ENCODE results near the gene NDUFS8.

NDUFS8 gene

GRCh38 chr11:67996051-67996450 lies 34.4 kb upstream of the NDUFS8 start:
- no peak for DNase-seq (ENCODE audit: low read depth)
- TF ChIP-seq CTCF (IDR thresholded peaks at IDR 0.05; ENCODE audit: control insufficient read depth, insufficient read depth, low read depth, low read length, missing control alignments) = no peak
- no peak overlapping the region for H3K4me3 ChIP-seq (ENCODE audit: control insufficient read depth, low read depth, low read length)

GRCh38 chr11:67996622-67997474 lies 33.6 kb upstream of the NDUFS8 start:
- no peak for DNase-seq (ENCODE audit: low read depth)
- TF ChIP-seq CTCF (IDR thresholded peaks at IDR 0.05; ENCODE audit: control insufficient read depth, insufficient read depth, low read depth, low read length, missing control alignments) = no peak
- H3K4me3 ChIP-seq (ENCODE audit: control insufficient read depth, low read depth, low read length) = no peak overlapping the region

GRCh38 chr11:67997475-67997921 lies 33.0 kb upstream of the NDUFS8 start:
- TF ChIP-seq CTCF (IDR thresholded peaks at IDR 0.05; ENCODE audit: control insufficient read depth, insufficient read depth, low read depth, low read length, missing control alignments) = no peak
- H3K4me3 ChIP-seq (ENCODE audit: control insufficient read depth, low read depth, low read length) = no peak overlapping the region
- DNase-seq (ENCODE audit: low read depth) = no peak

- no peak for DNase-seq (ENCODE audit: low read depth)
- no peak overlapping the region for H3K4me3 ChIP-seq (ENCODE audit: control insufficient read depth, low read depth, low read length)
- no peak for TF ChIP-seq CTCF (IDR thresholded peaks at IDR 0.05; ENCODE audit: control insufficient read depth, insufficient read depth, low read depth, low read length, missing control alignments)
Observed at GRCh38 chr11:67998150-67999045, 32.1 kb upstream of the NDUFS8 start.

- no peak for DNase-seq (ENCODE audit: low read depth)
- no peak overlapping the region for H3K4me3 ChIP-seq (ENCODE audit: control insufficient read depth, low read depth, low read length)
- TF ChIP-seq CTCF (IDR thresholded peaks at IDR 0.05; ENCODE audit: control insufficient read depth, insufficient read depth, low read depth, low read length, missing control alignments) = no peak
Observed at GRCh38 chr11:67999201-67999629, 31.3 kb upstream of the NDUFS8 start.

GRCh38 chr11:67999704-68000103 lies 30.8 kb upstream of the NDUFS8 start:
- no peak overlapping the region for H3K4me3 ChIP-seq (ENCODE audit: control insufficient read depth, low read depth, low read length)
- TF ChIP-seq CTCF (IDR thresholded peaks at IDR 0.05; ENCODE audit: control insufficient read depth, insufficient read depth, low read depth, low read length, missing control alignments) = no peak
- DNase-seq (ENCODE audit: low read depth) = no peak

Data from AG09309 (cell line).